Measurements from ENCODE around the gene SPPL2A. TPM values are rescaled to one million over a fixed set of nuclear protein-coding genes. Genes with fewer than 3 reads are reported as not detected.

SPPL2A gene
- total and polyA plus RNA-seq, 2 of the 13 experiments (the other 11 are each of a cell fraction or from before 2014, with no cell fraction given), result 80.5 to 105 TPM

- no peak for TF ChIP-seq ZNF407 (CRISPR knock-in tag; IDR thresholded peaks at IDR 0.05; ENCODE audit: not compliant biosample characterization)
- no peak for TF ChIP-seq ZNF775 (CRISPR knock-in tag; IDR thresholded peaks at IDR 0.05; ENCODE audit: borderline replicate concordance)
- no peak for TF ChIP-seq ZNF264 (CRISPR knock-in tag; IDR thresholded peaks at IDR 0.05)
- TF ChIP-seq MLLT10 (CRISPR knock-in tag; IDR thresholded peaks at IDR 0.05), result no peak
- TF ChIP-seq ZNF121 (CRISPR knock-in tag; IDR thresholded peaks at IDR 0.05), result no peak
Measured at GRCh38 chr15:50777042-50777441, 11.5 kb upstream of the SPPL2A start (continued).

All from HepG2 (cell line).